Activated T-helper 9 cell treated with anti-CD3 and anti-CD28 coated beads, Interleukin-2, amount 50 U/mL, for 16 hours (primary cell): ENCODE data around the gene RTEL1.
"Not testable (repeated sequence)": the region's sequence is repeated elsewhere in the genome, so short reads cannot be mapped to it uniquely, and the experiment has no call there.

Experiments
- DNase-seq: peaks from one replicate; pipeline ENCODE4 v3.0.0-alpha.2; 2020; ENCODE audit warnings: low read depth

RTEL1 gene

GRCh38 chr20:63627129-63627750 is 30.9 kb upstream of the RTEL1 start:
- DNase-seq, result peak; percentile 92

- no peak for DNase-seq
Measured at GRCh38 chr20:63627751-63628245, 30.3 kb upstream of the RTEL1 start.

- peak; percentile 50 for DNase-seq
Measured at GRCh38 chr20:63628246-63628975, 29.7 kb upstream of the RTEL1 start.

DNA sequence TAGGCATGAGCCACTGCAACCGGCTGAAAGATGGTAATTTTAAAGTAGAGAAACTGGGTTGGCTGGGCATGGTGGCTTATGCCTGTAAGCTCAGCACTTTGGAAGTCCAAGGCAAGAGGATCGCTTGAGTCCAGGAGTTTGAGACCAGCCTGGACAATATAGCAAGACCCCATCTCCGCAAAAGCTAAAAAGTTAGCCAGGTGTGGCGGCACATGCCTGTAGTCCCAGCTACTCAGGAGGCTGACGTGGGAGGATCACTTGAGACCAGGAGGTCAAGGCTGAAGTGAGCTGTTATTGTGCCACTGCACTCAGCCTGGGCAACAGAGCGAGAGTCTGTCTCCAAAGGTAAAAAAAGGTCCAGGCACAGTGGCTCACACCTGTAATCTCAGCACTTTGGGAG is 27.2 kb upstream of the RTEL1 start:
- DNase-seq, result not testable (repeated sequence)

- DNase-seq, result not testable (repeated sequence)
Measured at GRCh38 chr20:63631426-63631825, 26.7 kb upstream of the RTEL1 start.

DNA sequence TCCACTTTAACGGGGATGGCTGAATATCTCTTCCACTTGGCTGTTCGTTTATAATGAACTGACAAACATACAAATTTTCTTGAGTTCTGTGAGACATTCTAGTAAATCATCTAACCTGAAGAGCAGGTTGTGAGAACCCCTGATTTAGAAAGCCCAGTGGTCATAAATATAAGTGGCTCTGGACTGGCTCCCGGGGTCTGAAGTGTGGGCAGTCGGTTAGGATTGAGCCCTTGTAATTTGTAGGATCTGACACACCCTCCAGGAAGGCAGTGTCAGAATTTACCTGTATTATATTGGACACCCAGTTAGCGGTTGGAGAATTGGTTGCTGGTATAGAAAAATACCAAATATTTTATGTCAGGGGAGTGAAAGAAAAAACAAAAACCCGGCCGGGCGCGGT is 24.4 kb upstream of the RTEL1 start:
- DNase-seq, result no peak

DNA sequence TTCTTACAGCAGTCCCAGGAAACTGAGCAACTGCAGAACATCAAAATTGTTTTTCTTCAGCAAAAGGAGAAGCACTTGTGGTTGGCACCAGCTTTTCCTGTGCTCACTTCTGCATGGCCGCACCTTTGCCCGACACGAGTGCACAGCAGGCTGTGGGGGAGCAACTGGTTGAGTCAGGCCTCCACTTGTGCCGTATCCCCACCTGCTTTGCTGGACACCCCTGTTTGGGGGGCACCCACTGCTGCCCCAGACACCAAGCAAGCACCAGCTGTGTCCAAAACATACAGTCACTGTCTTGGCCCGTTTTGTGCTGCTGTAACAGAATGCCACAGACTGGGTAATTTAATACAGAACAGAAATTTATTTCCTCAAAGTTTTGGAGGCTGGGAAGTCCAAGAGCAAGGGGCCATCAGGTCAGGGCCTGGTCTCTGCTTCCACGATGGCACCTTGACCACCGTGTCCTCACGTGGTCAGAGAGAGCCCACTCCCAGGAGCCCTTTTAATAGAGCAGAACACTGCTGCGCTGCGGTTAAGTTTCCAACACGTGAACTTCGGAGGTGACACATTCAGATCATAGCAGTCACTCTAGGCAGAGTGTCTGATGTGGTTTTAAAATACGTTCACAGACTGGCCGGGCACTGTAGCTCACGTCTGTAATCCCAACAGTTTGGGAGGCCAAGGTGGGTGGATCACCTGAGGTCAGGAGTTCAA is 22.5 kb upstream of the RTEL1 start:
- no peak for DNase-seq

- no peak for DNase-seq
Measured at GRCh38 chr20:63636752-63637628, 21.1 kb upstream of the RTEL1 start.

DNA sequence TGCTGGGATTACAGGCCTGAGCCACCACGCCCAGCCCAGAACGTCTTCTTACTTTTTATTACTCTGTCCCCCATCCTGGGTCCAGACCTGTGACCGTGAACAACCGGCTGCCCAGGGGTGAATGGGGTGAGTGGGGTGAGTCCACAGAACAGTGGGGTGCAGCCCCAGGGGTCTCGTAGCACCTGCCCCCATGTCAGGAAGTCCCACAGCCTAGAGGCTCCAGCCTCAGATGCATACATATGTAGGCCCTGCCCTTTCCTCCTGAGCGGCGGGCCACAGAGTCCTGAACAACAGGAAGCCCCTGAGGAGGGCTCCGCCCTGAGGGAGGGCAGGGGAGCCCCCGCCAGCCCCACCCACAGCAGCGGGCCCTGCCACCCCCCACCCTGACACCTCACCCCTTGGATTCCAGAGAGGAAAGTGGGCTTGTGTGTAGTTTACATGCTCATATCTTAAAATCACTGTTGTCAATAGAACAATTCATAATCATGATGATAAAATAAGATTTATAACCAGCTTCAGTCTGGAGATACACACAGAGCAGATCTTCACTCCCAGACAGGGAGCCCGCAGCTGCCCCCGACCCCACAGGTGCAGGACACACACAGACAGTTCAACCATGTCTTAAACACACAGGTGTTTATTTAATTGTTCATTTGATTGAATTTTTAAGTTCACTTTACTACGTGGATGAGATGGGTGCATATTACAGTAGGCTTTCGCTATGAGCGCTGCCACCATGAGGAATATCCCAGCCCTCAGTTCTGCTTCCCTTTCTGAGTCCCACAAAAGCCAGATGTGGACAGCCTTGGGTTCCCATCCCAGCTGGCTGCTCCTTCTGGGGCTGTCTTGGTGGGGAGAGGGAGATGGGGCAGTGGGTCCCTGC is 18.8 kb upstream of the RTEL1 start:
- no peak for DNase-seq

- no peak for DNase-seq
Measured at GRCh38 chr20:63640086-63640485, 18.0 kb upstream of the RTEL1 start.

GRCh38 chr20:63640686-63641085 is 17.4 kb upstream of the RTEL1 start:
- DNase-seq, result not testable (repeated sequence)

DNA sequence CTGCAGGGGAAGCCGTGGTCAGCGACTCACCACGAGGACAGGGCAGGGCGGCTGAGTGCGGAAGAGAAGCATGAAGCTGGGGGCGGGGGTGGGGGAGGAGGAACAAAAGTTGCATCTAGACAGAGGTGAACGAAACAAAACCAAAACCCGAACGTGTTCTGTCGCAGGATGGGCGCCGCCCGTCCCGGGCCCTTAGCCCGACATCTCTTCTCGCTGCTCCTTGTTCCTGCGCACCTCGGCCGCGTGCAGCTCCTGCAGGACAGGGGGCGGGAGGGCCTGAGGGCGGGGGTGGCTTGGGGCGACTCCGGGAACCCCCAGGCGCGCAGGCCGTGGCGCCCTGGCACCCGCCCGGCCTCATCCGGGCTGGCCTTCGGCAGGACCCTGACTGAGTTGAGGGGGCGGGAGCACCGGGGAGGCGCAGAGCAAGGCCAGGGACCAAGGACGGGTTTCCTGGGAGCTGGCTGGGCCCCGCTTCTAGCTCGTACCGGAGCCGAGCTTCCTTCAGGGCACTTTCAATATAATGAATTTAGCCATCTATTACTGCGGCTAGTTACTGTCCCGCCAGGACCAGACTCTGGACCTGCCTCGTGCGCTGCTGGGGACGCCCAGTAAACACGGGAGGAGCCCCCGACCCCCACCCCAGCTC is 16.8 kb upstream of the RTEL1 start:
- no peak for DNase-seq

DNA sequence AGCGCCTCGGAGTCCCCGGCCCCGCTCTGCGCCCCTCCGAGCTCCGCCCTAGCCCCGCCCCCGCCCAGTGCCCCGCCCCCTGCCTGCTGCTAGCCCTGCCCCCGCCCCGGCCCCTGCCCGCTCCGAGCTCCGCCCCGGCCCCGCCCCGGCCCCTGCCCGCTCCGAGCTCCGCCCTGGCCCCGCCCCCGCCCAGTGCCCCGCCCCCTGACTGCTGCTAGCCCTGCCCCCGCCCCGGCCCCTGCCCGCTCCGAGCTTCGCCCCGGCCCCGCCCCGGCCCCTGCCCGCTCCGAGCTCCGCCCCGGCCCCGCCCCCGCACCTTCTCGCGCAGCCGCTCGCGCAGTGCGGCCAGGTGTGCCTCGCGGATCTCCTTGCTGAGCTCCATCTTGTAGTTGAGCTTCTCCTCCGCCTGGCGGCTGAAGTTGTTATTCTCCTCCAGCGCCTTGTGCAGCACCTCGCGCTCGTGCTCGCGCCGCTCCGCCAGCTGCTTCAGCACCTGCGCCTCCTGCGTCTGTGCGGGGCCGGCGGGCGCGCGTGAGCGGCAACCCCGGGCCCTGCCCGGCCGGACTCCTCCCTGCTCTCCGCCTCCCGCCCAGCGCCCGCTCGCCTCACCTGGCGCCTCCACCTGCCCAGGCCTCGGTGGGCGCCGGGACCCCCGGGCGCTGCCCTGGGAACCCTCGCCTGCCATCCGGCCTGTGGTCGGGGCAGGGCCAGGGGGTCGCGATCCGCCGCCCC is 16.2 kb upstream of the RTEL1 start:
- DNase-seq, result peak; percentile 97

- DNase-seq, result no peak
Measured at GRCh38 chr20:63642527-63643247, 15.4 kb upstream of the RTEL1 start.

DNA sequence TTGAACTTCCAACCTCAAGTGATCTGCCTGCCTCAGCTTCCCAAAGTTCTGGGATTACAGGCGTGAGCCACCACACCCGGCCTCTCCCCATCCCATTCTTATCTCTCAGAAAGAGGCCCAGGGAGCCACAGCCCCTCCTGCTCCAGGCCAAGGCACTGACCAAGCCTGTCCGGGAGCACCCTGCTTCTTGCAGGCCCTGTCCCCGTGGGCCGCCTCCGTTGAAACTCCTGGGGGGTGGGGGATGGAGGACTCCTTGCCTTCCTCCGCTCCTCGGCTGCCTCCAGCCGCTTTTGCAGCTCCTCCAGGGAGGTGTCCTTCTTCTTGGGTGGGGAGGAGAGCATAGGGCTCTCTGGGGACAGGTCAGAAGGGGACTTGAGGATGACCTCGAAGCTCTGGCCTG is 14.6 kb upstream of the RTEL1 start:
- no peak for DNase-seq

GRCh38 chr20:63643946-63644345 is 14.2 kb upstream of the RTEL1 start:
- DNase-seq, result no peak

DNA sequence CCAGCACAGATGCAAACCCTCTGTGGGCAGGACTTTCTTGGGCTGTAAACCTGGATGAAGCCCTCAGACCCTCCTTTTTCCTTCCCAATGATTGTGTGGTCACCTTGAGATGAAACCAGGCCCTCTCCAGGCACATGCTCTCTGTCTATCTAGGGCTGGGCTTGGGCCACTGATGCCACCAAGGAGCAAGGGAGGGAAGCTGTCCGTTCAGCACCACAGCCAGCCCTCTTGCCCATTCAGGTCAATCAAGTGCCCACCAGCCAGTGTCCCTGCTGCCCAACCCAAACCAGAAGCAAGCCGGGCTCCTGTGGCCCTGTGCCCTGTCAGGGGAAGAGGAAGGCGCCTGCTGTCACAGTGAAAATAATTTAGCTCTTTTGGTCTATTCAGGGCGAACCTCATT is 12.9 kb upstream of the RTEL1 start:
- no peak for DNase-seq

DNA sequence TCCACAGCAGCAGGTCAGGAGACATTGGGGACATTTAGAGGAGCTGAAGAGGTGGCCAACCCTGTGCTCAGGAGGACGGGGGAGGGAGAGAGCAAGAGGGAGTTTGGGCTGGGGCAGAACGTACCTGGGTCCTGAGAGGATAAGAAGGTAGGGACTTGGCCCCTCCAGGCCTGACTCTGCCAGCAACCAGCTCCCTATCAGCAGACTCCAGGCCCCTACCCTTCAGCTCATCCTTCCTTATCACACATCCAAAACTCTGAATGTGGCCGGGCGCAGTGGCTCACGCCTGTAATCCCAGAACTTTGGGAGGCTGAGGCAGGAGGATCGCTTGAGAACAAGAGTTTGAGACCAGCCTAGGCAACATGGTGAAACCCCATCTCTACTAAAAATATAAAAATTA is 9.9 kb upstream of the RTEL1 start:
- DNase-seq, result no peak
